WTC11 (cell line): ENCODE results near the gene CTBP1. TPM values are rescaled to one million over a fixed set of nuclear protein-coding genes. Genes with fewer than 3 reads are reported as not detected.

Experiments used
- ATAC-seq: fragments of 200-7000 bp; cut with Tn5 transposase; 2 replicates; pipeline ENCODE4 v1.10.0; 2021; ENCODE audit warnings: mild to moderate bottlenecking, moderate library complexity
- CTCF ChIA-PET: fragments of 300-600 bp; sonication (Branson Sonifier 250); formaldehyde crosslinking; loops from one replicate; lab custom pipeline; 2021; ENCODE audit warnings: antibody characterized with exemption; lab: Charles Lee
- POLR2A ChIA-PET: fragments of 350-600 bp; sonication (Branson Sonifier 250); formaldehyde crosslinking; loops from one replicate; lab custom pipeline; 2021; ENCODE audit warnings: antibody characterized with exemption; lab: Charles Lee
- DNase-seq: peaks from one replicate; pipeline ENCODE4 v3.0.0; 2021; ENCODE audit warnings: low spot score
- H3K27ac Mint-ChIP-seq: 2 replicates; pipeline ENCODE4 v1.8.0; 2021; ENCODE audit warnings: mixed read lengths
- H3K27me3 Mint-ChIP-seq: 2 replicates; pipeline ENCODE4 v1.8.0; 2021; ENCODE audit warnings: low read depth, mild to moderate bottlenecking, moderate library complexity, mixed read lengths
- H3K36me3 Mint-ChIP-seq: 2 replicates; pipeline ENCODE4 v1.8.0; 2021; ENCODE audit warnings: mixed read lengths
- H3K4me1 Mint-ChIP-seq: 2 replicates; pipeline ENCODE4 v1.8.0; 2022; ENCODE audit warnings: mixed read lengths
- H3K4me3 Mint-ChIP-seq: 2 replicates; pipeline ENCODE4 v1.8.0; 2021; ENCODE audit warnings: mild to moderate bottlenecking, moderate library complexity, mixed read lengths
- H3K9me3 Mint-ChIP-seq: 2 replicates; pipeline ENCODE4 v1.8.0; 2021; ENCODE audit warnings: mixed read lengths
- FOXJ3 ChIP-seq: sonication (generic); formaldehyde crosslinking; IDR thresholded peaks from 2 replicates; pipeline ENCODE4 v1.9.0; 2021; ENCODE audit warnings: missing genetic modification reagents, mild to moderate bottlenecking, borderline replicate concordance
- JUN ChIP-seq: sonication (generic); formaldehyde crosslinking; IDR thresholded peaks from 2 replicates; pipeline ENCODE4 v1.8.0; 2023; ENCODE audit warnings: mild to moderate bottlenecking, missing genetic modification reagents
- NFATC4 ChIP-seq: fragments of 250-450 bp; sonication (Bioruptor Pico); IDR thresholded peaks from 2 replicates; pipeline ENCODE4 v1.9.0; 2021; ENCODE audit warnings: mild to moderate bottlenecking
- NFE2L1 ChIP-seq: sonication (generic); formaldehyde crosslinking; IDR thresholded peaks from 2 replicates; pipeline ENCODE4 v1.8.1; 2023; ENCODE audit warnings: missing genetic modification reagents
- PRDM15 ChIP-seq: sonication (generic); formaldehyde crosslinking; IDR thresholded peaks from 2 replicates; pipeline ENCODE4 v1.8.0; 2022; ENCODE audit warnings: missing genetic modification reagents
- RORB ChIP-seq: fragments of 250-450 bp; sonication (Bioruptor Pico); IDR thresholded peaks from 2 replicates; pipeline ENCODE4 v1.9.0; 2021; ENCODE audit warnings: mild to moderate bottlenecking
- SMAD4 ChIP-seq: sonication (generic); formaldehyde crosslinking; IDR thresholded peaks from 2 replicates; pipeline ENCODE4 v1.8.0; 2022; ENCODE audit warnings: mild to moderate bottlenecking, missing genetic modification reagents
- SP1 ChIP-seq: sonication (generic); formaldehyde crosslinking; conservative IDR thresholded peaks from 2 replicates; pipeline ENCODE4 v1.8.1; 2022; ENCODE audit warnings: missing genetic modification reagents
- ZNF281 ChIP-seq: sonication (generic); formaldehyde crosslinking; IDR thresholded peaks from 2 replicates; pipeline ENCODE4 v1.8.0; 2023; ENCODE audit warnings: mild to moderate bottlenecking, missing genetic modification reagents
- ZNF317 ChIP-seq: sonication (generic); formaldehyde crosslinking; IDR thresholded peaks from 2 replicates; pipeline ENCODE4 v1.8.1; 2023; ENCODE audit warnings: low read depth, mild to moderate bottlenecking, moderate library complexity, missing genetic modification reagents, borderline replicate concordance
- total RNA-seq: library from RNA; stranded (reverse); gene quantifications from 3 replicates; pipeline ENCODE4 v1.2.3, GENCODE V29; 2021
- TF ChIP-seq, protein P1 (sequence below): sonication (generic); formaldehyde crosslinking; IDR thresholded peaks from 2 replicates; pipeline ENCODE4 v1.8.0; 2023; ENCODE audit warnings: missing genetic modification reagents
- TF ChIP-seq, protein P2 (sequence below): fragments of 250-450 bp; sonication (Bioruptor Pico); IDR thresholded peaks from 2 replicates; pipeline ENCODE4 v1.8.0; 2021; ENCODE audit warnings: mild to moderate bottlenecking
- TF ChIP-seq, protein P3 (sequence below): sonication (generic); formaldehyde crosslinking; IDR thresholded peaks from 2 replicates; pipeline ENCODE4 v1.8.1; 2022; ENCODE audit warnings: low read depth, mild to moderate bottlenecking, moderate library complexity, missing genetic modification reagents, borderline replicate concordance
- TF ChIP-seq, protein P4 (sequence below): sonication (generic); formaldehyde crosslinking; IDR thresholded peaks from 2 replicates; pipeline ENCODE4 v1.8.1; 2023; ENCODE audit warnings: mild to moderate bottlenecking, missing genetic modification reagents, moderate library complexity

Gene CTBP1
- total RNA-seq, 1 experiment from 2014 or later: 143 TPM

- DNase-seq: no peak
- Mint-ChIP-seq H3K27me3 (no peaks in the 10 kb centered on the region), H3K36me3 (peaks cover 38% of the 10 kb centered on the region), H3K27ac (no peak overlapping the region), H3K4me3 (no peak overlapping the region), H3K4me1 (no peaks in the 10 kb centered on the region), H3K9me3 (peaks cover 7% of the 10 kb centered on the region; the same call in 1 of the 2 replicates)
- ChIA-PET POLR2A (no interaction called here), CTCF (no interaction called here)
- ATAC-seq: no peak
- TF ChIP-seq ZNF317 (no peak), PRDM15 (CRISPR knock-in tag) (peak; percentile 58; the same call in 1 of the 2 replicates), ZNF281 (CRISPR knock-in tag) (no peak), SP1 (CRISPR knock-in tag) (no peak), JUN (0 out of 2 replicates have a peak, but pooled peaks have one; percentile 44)
- TF ChIP-seq, protein P1, sequence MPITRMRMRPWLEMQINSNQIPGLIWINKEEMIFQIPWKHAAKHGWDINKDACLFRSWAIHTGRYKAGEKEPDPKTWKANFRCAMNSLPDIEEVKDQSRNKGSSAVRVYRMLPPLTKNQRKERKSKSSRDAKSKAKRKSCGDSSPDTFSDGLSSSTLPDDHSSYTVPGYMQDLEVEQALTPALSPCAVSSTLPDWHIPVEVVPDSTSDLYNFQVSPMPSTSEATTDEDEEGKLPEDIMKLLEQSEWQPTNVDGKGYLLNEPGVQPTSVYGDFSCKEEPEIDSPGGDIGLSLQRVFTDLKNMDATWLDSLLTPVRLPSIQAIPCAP: no peak
Measured at GRCh38 chr4:1225272-1226143, 23.4 kb downstream of the CTBP1 start.

DNA sequence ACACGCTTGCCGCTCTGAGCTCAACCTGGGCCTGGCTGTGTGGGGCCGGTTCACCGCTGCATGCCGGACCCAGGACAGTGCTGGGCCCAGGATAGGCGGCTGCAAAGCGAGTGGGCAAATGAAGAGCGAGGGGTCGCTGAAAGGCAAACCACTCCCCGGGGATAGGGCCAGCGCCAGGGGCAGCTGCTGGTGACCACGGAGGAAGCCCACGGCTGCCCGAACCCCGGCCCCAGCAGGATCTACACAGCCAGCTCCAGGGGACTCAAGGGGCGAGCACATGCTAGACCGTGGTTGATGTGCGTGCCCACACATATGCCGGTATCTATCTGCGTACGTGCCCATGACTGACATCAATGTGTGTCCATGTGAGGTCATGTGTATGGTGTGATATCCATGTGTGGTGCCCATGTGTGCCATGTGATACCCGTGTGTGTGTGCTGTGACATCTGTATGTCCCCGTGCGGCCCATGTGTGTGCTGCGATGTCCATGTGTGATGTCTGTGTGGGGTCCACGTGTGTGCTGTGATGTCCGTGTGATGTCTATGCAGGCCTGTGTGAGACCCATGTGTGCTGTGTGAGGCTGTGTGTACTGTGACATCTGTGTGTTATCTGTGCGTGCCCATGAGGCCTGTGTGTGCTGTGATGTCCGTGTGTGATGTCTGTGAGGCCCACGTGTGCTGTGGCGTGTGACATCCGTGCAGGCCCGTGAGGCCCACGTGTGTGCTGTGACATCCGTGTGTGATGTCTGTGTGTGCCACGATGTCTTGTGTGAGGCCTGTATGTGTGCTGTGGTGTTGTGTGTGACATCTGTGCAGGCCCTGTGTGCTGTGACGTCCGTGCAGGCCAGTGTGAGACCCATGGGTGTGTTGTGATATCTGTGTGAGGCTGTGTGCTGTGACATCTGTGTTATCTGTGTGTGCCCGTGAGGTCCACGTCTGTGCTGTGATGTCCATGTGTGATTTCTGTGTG lies 24.8 kb downstream of the CTBP1 start:
- Mint-ChIP-seq H3K36me3 (peaks cover 45% of the 10 kb centered on the region), H3K4me1 (no peaks in the 10 kb centered on the region), H3K4me3 (no peak overlapping the region), H3K27ac (no peak overlapping the region; the same call in 1 of the 2 replicates), H3K27me3 (no peaks in the 10 kb centered on the region), H3K9me3 (peaks cover 7% of the 10 kb centered on the region; the same call in 1 of the 2 replicates)
- ATAC-seq (no peak), DNase-seq (no peak)
- ChIA-PET POLR2A (no interaction called here), CTCF (no interaction called here)
- TF ChIP-seq RORB (CRISPR knock-in tag) (no peak), NFE2L1 (CRISPR knock-in tag) (0 out of 2 replicates have a peak, but pooled peaks have one; percentile 12)

DNA sequence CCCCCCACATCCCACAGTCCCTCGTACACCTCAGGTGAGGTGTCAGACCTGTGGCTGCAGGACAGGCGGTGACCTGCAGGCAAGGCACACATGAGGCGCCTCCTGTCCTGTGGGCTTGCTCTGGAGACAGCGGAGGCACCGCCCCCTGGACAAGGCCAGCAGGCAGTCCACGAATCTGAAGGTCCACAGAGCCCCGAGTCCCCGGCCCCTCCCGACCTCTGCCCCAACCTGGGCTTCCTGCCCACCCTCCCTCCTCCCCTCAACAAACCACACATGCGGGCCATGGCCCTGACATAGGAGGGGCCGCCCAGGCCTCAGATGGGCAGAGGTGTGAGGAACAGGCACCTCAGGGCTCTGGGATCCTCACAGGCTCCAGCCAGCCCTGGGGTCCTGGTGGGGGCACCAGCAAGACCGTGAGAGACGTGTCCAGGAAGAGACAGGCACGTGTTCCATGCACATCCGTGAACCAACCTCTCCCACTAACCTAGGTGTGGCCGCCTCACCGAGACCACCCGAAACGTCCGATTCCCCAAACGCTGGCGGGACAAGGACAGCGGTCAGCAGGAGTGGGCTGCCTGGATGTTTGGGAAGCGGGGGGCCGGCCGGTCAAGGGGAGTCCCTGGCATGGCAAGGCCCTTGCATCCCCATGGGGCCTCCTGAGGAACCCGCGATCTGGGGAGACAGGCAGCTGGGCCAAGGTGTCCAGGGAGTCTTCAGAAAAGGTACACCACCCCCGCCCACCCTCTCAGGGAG lies 25.8 kb downstream of the CTBP1 start:
- DNase-seq: no peak
- TF ChIP-seq NFATC4 (CRISPR knock-in tag): no peak
- no peak for TF ChIP-seq FOXJ3
- TF ChIP-seq SMAD4: no peak
- TF ChIP-seq, protein P2, sequence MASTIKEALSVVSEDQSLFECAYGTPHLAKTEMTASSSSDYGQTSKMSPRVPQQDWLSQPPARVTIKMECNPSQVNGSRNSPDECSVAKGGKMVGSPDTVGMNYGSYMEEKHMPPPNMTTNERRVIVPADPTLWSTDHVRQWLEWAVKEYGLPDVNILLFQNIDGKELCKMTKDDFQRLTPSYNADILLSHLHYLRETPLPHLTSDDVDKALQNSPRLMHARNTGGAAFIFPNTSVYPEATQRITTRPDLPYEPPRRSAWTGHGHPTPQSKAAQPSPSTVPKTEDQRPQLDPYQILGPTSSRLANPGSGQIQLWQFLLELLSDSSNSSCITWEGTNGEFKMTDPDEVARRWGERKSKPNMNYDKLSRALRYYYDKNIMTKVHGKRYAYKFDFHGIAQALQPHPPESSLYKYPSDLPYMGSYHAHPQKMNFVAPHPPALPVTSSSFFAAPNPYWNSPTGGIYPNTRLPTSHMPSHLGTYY (CRISPR knock-in tag): no peak
- TF ChIP-seq, protein P3, sequence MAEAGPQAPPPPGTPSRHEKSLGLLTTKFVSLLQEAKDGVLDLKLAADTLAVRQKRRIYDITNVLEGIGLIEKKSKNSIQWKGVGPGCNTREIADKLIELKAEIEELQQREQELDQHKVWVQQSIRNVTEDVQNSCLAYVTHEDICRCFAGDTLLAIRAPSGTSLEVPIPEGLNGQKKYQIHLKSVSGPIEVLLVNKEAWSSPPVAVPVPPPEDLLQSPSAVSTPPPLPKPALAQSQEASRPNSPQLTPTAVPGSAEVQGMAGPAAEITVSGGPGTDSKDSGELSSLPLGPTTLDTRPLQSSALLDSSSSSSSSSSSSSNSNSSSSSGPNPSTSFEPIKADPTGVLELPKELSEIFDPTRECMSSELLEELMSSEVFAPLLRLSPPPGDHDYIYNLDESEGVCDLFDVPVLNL (CRISPR knock-in tag): no peak
- TF ChIP-seq, protein P4, sequence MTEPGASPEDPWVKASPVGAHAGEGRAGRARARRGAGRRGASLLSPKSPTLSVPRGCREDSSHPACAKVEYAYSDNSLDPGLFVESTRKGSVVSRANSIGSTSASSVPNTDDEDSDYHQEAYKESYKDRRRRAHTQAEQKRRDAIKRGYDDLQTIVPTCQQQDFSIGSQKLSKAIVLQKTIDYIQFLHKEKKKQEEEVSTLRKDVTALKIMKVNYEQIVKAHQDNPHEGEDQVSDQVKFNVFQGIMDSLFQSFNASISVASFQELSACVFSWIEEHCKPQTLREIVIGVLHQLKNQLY (CRISPR knock-in tag): no peak
- no peak overlapping the region for H3K27ac Mint-ChIP-seq
- POLR2A ChIA-PET: no interaction called here
- no peaks in the 10 kb centered on the region for H3K27me3 Mint-ChIP-seq
- no peak overlapping the region for H3K4me3 Mint-ChIP-seq
- CTCF ChIA-PET: no interaction called here
- H3K36me3 Mint-ChIP-seq: peaks cover 50% of the 10 kb centered on the region
- ATAC-seq: no peak
- H3K9me3 Mint-ChIP-seq: peaks cover 7% of the 10 kb centered on the region; the same call in 1 of the 2 replicates
- no peaks in the 10 kb centered on the region for H3K4me1 Mint-ChIP-seq
